Measurements from ENCODE around the gene TMEM52B. TPM values are rescaled to one million over a fixed set of nuclear protein-coding genes. Genes with fewer than 3 reads are reported as not detected.

TMEM52B gene
- total and polyA plus RNA-seq, 9 of the 15 experiments (the other 6 are each of a cell fraction or from before 2014, with no cell fraction given), result not detected

DNA sequence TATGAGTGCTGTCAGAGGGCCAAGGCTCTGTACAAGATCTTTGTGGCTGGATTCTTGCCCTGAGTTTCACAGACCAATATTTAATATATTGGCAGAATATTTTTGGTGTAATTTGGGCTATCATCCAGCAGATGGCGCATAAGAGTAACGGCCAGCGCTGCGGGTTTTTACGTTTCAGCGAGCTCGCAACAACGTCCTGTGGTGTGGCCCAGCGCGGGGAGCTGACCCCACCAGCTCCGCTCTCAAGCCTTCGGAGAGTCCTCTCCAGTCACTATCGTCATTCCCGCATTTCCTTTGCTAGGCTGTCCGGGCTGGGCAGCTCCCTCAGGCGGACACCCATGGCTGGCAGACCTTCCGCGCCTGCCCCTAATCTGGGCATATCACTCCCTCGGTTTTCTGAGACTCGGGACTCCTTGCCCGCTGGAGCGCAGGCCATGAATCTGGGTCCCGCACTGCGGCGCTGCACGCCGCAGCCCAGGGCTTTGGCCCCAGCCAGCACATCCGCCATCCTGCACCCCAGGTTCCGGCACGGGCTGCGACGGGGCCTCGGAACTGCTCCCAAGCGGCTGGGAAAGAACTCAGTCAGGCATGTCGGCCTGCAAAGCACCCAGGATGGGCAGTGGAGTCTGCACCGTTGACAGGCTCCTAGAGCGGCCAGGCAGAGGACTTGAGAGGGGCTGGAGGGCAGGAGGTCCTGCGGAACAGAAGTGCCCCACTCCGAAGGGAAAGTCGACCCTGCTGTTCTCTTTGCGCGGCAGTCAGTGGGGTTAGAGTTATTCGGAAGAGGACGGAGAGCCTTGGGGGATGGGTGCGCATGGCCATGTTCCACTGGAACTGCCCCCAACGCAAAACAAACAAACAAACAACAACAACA, 25.3 kb upstream of the TMEM52B start:
- intact Hi-C loops (cut with micrococcal nuclease), result loop anchor here (1.0 kb wide), 1 partner anchor 38 kb away; no protein-coding TSS in a partner anchor
- H3K79me2 ChIP-seq (ENCODE audit: control insufficient read depth, insufficient read depth, low read length), result no peaks in the 10 kb centered on the region
- H2AFZ ChIP-seq (ENCODE audit: low read depth, low read length), result peak overlapping the region; percentile 85
- no peak overlapping the region for H3K27ac ChIP-seq (ENCODE audit: extremely low read depth, low read depth, low read length)
- H3K27me3 ChIP-seq (ENCODE audit: control insufficient read depth in 2 of 2, insufficient read depth in 2 of 2, low read length in 2 of 2), result peaks cover 0 to 11% of the 10 kb centered on the region in 2 experiments; a peak in 2 of 5 replicates
- in situ Hi-C loops (cut with MboI), result no loop called here
- H3K36me3 ChIP-seq (ENCODE audit: control insufficient read depth, insufficient read depth, low read length), result no peaks in the 10 kb centered on the region
- H3K4me3 ChIP-seq, result peak overlapping the region; percentile 15
- no peak for FAIRE-seq
- H3K9me3 ChIP-seq (replicated peaks; ENCODE audit: control insufficient read depth, insufficient read depth, low read depth, low read length), result no peaks in the 10 kb centered on the region
- 14% methylated on average over 27 of the region's 46 CpGs for WGBS (ENCODE audit: insufficient coverage, low coverage, missing lambda C conversion rate)
- H3K4me2 ChIP-seq (ENCODE audit: insufficient read depth, low read length), result peak overlapping the region; percentile 68
- CTCF ChIA-PET (ENCODE audit: low intra/inter-chr PET ratio), result interaction anchor here (0.6 to 1.5 kb wide), 6 partner anchors 36 to 1334 kb away, joined by 3 to 8 read pairs (median 4); partner anchors contain the start of gene STYK1
- no peaks in the 10 kb centered on the region for H3K9me1 ChIP-seq (ENCODE audit: control insufficient read depth, insufficient read depth, low read length)
- H3K9ac ChIP-seq (ENCODE audit: insufficient read depth in 1 of 2, low read depth in 2 of 2, low read length in 2 of 2), result peak overlapping the region in 1 of 2 experiments; percentile 78; a peak in 2 of 4 replicates
- peak; percentile 78 for ATAC-seq
- DNase-seq (ENCODE audit: extremely low read depth in 1 of 4, low spot score in 3 of 4), result peak; percentile 32 to 48 (median 38)
- BruUV-seq (replicated peaks), result no TSS peak
- no peaks in the 10 kb centered on the region for H4K20me1 ChIP-seq (replicated peaks; ENCODE audit: control insufficient read depth, insufficient read depth, low read length)
- POLR2A ChIA-PET, result interaction anchor here (0.5 to 0.6 kb wide), 2 partner anchors 77 to 229 kb away, joined by 3 read pairs; no protein-coding TSS in a partner anchor
- peaks cover 0 to 10% of the 10 kb centered on the region in 2 experiments; a peak in 2 of 5 replicates for H3K4me1 ChIP-seq (replicated peaks in 1 of 2; ENCODE audit: control insufficient read depth in 2 of 2, insufficient read depth in 2 of 2, low read length in 2 of 2)
- TF ChIP-seq, protein P1, sequence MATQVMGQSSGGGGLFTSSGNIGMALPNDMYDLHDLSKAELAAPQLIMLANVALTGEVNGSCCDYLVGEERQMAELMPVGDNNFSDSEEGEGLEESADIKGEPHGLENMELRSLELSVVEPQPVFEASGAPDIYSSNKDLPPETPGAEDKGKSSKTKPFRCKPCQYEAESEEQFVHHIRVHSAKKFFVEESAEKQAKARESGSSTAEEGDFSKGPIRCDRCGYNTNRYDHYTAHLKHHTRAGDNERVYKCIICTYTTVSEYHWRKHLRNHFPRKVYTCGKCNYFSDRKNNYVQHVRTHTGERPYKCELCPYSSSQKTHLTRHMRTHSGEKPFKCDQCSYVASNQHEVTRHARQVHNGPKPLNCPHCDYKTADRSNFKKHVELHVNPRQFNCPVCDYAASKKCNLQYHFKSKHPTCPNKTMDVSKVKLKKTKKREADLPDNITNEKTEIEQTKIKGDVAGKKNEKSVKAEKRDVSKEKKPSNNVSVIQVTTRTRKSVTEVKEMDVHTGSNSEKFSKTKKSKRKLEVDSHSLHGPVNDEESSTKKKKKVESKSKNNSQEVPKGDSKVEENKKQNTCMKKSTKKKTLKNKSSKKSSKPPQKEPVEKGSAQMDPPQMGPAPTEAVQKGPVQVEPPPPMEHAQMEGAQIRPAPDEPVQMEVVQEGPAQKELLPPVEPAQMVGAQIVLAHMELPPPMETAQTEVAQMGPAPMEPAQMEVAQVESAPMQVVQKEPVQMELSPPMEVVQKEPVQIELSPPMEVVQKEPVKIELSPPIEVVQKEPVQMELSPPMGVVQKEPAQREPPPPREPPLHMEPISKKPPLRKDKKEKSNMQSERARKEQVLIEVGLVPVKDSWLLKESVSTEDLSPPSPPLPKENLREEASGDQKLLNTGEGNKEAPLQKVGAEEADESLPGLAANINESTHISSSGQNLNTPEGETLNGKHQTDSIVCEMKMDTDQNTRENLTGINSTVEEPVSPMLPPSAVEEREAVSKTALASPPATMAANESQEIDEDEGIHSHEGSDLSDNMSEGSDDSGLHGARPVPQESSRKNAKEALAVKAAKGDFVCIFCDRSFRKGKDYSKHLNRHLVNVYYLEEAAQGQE (IDR thresholded peaks at IDR 0.05; ENCODE audit: borderline replicate concordance), result peak; percentile 48
- TF ChIP-seq, protein P1 (CRISPR knock-in tag; IDR thresholded peaks at IDR 0.05; ENCODE audit: low read depth), result no peak
- TF ChIP-seq NFYB (IDR thresholded peaks at IDR 0.05; ENCODE audit: extremely low read depth, insufficient read length) (no peak), ZBTB17 (CRISPR knock-in tag; IDR thresholded peaks at IDR 0.05) (no peak), NFATC3 (IDR thresholded peaks at IDR 0.05) (no peak), RAD21 (CRISPR knock-in tag; conservative IDR thresholded peaks at IDR 0.05 in 1 of 2, IDR thresholded peaks at IDR 0.05 in 1 of 2) (peak; percentile 44 to 61)
- TF ChIP-seq, protein P2, sequence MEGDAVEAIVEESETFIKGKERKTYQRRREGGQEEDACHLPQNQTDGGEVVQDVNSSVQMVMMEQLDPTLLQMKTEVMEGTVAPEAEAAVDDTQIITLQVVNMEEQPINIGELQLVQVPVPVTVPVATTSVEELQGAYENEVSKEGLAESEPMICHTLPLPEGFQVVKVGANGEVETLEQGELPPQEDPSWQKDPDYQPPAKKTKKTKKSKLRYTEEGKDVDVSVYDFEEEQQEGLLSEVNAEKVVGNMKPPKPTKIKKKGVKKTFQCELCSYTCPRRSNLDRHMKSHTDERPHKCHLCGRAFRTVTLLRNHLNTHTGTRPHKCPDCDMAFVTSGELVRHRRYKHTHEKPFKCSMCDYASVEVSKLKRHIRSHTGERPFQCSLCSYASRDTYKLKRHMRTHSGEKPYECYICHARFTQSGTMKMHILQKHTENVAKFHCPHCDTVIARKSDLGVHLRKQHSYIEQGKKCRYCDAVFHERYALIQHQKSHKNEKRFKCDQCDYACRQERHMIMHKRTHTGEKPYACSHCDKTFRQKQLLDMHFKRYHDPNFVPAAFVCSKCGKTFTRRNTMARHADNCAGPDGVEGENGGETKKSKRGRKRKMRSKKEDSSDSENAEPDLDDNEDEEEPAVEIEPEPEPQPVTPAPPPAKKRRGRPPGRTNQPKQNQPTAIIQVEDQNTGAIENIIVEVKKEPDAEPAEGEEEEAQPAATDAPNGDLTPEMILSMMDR (IDR thresholded peaks at IDR 0.05 in 2 of 3, conservative IDR thresholded peaks at IDR 0.05 in 1 of 3; ENCODE audit: insufficient read depth in 2 of 3, low read depth in 1 of 3, low read length in 3 of 3), result peak; percentile 55 to 58 (median 55); a peak in 5 of 6 replicates
- TF ChIP-seq, protein P3, sequence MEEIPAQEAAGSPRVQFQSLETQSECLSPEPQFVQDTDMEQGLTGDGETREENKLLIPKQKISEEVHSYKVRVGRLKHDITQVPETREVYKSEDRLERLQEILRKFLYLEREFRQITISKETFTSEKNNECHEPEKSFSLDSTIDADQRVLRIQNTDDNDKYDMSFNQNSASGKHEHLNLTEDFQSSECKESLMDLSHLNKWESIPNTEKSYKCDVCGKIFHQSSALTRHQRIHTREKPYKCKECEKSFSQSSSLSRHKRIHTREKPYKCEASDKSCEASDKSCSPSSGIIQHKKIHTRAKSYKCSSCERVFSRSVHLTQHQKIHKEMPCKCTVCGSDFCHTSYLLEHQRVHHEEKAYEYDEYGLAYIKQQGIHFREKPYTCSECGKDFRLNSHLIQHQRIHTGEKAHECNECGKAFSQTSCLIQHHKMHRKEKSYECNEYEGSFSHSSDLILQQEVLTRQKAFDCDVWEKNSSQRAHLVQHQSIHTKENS (CRISPR knock-in tag; IDR thresholded peaks at IDR 0.05), result no peak

All from K562 (cell line).